ENCODE measurements around the gene SPATA46.

The SPATA46 gene

DNA sequence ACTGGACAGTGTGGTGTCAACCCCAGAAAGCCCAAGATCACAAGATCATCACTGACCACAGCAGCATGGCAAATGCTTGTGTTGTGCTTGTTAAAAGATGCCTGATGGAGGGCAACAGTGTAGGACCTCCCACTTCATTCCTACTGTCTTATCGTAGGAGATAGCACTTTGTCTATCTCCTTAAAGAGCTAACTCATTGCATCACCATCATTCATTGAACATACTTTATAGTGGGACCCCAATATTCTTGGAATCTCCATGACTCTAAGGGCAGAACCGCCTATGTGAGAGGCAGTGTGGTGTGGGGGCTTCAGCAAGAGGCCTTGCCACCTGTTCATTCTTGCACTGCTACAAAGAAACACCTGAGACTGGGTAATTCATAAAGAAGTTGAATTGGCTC, 40.3 kb upstream of the SPATA46 start:
- no peak for DNase-seq (ENCODE audit: low read depth, low spot score)
- TF ChIP-seq, protein P1, sequence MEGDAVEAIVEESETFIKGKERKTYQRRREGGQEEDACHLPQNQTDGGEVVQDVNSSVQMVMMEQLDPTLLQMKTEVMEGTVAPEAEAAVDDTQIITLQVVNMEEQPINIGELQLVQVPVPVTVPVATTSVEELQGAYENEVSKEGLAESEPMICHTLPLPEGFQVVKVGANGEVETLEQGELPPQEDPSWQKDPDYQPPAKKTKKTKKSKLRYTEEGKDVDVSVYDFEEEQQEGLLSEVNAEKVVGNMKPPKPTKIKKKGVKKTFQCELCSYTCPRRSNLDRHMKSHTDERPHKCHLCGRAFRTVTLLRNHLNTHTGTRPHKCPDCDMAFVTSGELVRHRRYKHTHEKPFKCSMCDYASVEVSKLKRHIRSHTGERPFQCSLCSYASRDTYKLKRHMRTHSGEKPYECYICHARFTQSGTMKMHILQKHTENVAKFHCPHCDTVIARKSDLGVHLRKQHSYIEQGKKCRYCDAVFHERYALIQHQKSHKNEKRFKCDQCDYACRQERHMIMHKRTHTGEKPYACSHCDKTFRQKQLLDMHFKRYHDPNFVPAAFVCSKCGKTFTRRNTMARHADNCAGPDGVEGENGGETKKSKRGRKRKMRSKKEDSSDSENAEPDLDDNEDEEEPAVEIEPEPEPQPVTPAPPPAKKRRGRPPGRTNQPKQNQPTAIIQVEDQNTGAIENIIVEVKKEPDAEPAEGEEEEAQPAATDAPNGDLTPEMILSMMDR (IDR thresholded peaks at IDR 0.05; ENCODE audit: low read depth, low read length): no peak
- no peak overlapping the region for H3K4me3 ChIP-seq (ENCODE audit: low read depth, low read length)
- in situ Hi-C loops (cut with HindIII; ENCODE audit: low sequenced_read_pairs): no loop called here

- no peak for DNase-seq (ENCODE audit: low read depth, low spot score)
- TF ChIP-seq, protein P1 (IDR thresholded peaks at IDR 0.05; ENCODE audit: low read depth, low read length): no peak
- H3K4me3 ChIP-seq (ENCODE audit: low read depth, low read length): no peak overlapping the region
- in situ Hi-C loops (cut with HindIII; ENCODE audit: low sequenced_read_pairs): no loop called here
Measured at GRCh38 chr1:162416215-162416614, 39.6 kb upstream of the SPATA46 start.

DNA sequence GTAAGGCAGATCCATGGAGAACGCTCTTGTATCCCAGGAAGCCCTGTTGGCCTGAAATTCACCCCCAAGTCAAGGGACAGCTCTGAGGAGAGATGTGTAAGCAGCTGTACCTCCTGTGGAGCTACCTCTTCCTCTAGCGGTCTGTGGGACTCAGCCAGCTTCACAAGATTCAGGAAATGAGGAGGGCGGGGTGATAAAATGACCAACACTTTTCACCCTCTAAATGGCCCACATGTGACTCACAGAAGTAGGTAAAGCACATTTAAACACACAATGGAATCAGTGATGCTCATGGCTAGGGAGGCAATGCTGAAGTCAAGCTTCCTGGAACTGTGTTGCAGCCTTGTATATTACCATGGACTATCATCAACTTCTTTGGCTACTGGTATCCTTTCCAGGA, 35.3 kb upstream of the SPATA46 start, which contains the start of gene SH2D1B:
Gene SH2D1B (minus strand): TSS at position 135 of the 400 bp plus-strand sequence. CDS start 120 bp downstream, at position 15.
- H3K4me3 ChIP-seq (ENCODE audit: low read depth, low read length): no peak within 1 kb of the TSS
- TF ChIP-seq, protein P1 (IDR thresholded peaks at IDR 0.05; ENCODE audit: low read depth, low read length): no peak
- in situ Hi-C loops (cut with HindIII; ENCODE audit: low sequenced_read_pairs): no loop called here
- peak; percentile 75 for DNase-seq (ENCODE audit: low read depth, low spot score)

DNA sequence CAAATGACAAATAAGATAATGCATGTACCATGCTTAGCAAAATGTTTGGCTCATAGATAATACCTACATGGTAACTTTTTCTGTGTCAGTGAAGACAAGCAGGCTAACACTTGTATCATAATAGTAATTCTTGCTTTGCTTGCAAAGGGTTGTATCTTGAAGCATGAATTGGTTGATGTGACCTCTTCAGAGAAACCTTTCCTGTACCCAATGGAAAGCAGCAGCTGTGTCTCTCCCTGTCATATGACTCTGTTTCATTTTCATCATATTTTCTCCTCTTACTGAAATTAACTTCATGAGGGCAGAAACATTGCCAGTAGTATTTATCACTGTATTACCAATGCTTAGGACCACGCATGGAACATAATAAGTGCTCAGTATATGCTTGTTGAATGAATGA, 30.9 kb upstream of the SPATA46 start:
- in situ Hi-C loops (cut with HindIII; ENCODE audit: low sequenced_read_pairs): no loop called here
- TF ChIP-seq, protein P1 (IDR thresholded peaks at IDR 0.05; ENCODE audit: low read depth, low read length): no peak
- DNase-seq (ENCODE audit: low read depth, low spot score): no peak
- H3K4me3 ChIP-seq (ENCODE audit: low read depth, low read length): no peak overlapping the region

- in situ Hi-C loops (cut with HindIII; ENCODE audit: low sequenced_read_pairs): no loop called here
- no peak for DNase-seq (ENCODE audit: low read depth, low spot score)
- no peak overlapping the region for H3K4me3 ChIP-seq (ENCODE audit: low read depth, low read length)
- TF ChIP-seq, protein P1 (IDR thresholded peaks at IDR 0.05; ENCODE audit: low read depth, low read length): no peak
Measured at GRCh38 chr1:162406811-162407210, 30.2 kb upstream of the SPATA46 start.

GRCh38 chr1:162405800-162406199, 29.1 kb upstream of the SPATA46 start:
- H3K4me3 ChIP-seq (ENCODE audit: low read depth, low read length): no peak overlapping the region
- DNase-seq (ENCODE audit: low read depth, low spot score): no peak
- TF ChIP-seq, protein P1 (IDR thresholded peaks at IDR 0.05; ENCODE audit: low read depth, low read length): no peak
- in situ Hi-C loops (cut with HindIII; ENCODE audit: low sequenced_read_pairs): no loop called here
